ENCODE measurements around the gene IL22RA1. TPM values are rescaled to one million over a fixed set of nuclear protein-coding genes. Genes with fewer than 3 reads are reported as not detected.

The IL22RA1 gene
- total and polyA plus RNA-seq, 12 donors, result 0.06 to 0.76 (median 0.26) TPM; not detected in 2

DNA sequence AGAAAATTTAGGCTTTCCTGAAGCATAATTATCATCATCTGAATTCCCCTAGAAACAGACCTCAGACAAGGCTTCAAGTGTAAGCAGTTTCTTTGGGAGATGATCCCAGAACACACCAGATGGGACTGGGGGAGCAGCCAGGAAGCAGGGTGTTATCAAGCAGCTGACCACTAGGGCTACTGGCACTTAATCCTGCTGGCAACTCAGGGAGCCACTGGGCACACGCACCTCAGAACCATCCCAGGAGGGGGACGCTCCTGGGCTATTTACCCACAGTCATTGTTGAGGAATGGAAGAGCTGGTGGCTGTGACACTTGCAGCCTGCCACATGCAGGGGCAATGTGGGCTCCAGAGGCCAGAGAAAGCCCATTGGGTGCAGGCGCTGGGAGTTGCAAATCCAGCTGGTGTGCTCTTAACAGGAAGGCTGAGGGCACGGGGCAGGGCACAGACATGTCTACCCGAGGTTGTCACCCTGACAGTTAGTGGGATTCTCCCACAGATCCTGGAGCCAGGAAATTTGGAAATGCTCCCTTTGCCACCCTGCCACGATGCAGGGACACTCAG, 15.1 kb upstream of the IL22RA1 start:
- Histone ChIP-seq H3K36me3 (replicated peaks in 1 of 2) (no peaks in the 10 kb centered on the region), H3K4me3 (no peak overlapping the region), H3K4me1 (replicated peaks in 1 of 2) (no peaks in the 10 kb centered on the region), H3K27ac (no peak overlapping the region), H3K27me3 (no peaks in the 10 kb centered on the region), H3K9me3 (replicated peaks in 1 of 3) (no peaks in the 10 kb centered on the region)
- no peak for DNase-seq
- no peak for TF ChIP-seq POLR2A (IDR thresholded peaks at IDR 0.05)
- TF ChIP-seq, protein P1, sequence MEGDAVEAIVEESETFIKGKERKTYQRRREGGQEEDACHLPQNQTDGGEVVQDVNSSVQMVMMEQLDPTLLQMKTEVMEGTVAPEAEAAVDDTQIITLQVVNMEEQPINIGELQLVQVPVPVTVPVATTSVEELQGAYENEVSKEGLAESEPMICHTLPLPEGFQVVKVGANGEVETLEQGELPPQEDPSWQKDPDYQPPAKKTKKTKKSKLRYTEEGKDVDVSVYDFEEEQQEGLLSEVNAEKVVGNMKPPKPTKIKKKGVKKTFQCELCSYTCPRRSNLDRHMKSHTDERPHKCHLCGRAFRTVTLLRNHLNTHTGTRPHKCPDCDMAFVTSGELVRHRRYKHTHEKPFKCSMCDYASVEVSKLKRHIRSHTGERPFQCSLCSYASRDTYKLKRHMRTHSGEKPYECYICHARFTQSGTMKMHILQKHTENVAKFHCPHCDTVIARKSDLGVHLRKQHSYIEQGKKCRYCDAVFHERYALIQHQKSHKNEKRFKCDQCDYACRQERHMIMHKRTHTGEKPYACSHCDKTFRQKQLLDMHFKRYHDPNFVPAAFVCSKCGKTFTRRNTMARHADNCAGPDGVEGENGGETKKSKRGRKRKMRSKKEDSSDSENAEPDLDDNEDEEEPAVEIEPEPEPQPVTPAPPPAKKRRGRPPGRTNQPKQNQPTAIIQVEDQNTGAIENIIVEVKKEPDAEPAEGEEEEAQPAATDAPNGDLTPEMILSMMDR (IDR thresholded peaks at IDR 0.05), result no peak
- WGBS, 4 donors, result 81 to 100% (median 92%) methylated on average over 3 to 6 of the region's 6 CpGs
- intact Hi-C loops (cut with DNase I), result no loop called here

DNA sequence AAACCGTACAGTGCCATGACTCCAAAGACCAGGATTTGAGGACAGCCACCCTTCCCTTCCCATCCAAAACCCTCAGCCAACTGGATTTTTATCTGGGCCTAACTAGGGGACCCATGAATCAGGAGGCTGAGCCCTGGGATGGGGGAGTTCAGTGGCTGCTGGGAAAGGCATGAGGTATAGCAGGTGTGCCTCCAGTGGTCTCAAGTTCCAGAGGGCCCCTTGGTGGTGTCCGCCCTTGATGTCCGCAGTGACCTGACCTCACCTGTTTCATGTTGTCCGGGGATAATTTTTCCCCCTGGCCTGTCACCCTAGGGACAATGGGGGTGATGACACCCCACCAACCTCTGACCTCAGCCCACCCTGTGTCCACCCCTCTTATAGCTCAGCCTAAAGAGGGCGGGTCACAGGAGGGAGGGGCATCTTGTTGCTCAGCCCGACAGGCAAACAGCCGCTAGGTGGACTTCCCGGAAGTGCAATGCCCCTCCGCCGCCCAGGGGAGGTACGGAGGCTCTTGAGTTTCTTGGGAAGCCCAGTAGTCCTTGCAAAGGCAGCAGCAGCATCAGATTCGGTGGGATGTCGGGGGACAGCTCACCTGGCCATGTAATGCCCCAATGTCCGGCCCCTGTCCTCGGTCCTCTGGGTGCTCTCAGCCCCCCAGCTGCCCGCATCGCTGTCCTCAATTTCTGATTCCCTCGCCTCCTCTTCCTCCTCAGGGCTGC, 13.8 kb upstream of the IL22RA1 start:
- Histone ChIP-seq H3K27me3 (no peaks in the 10 kb centered on the region), H3K9me3 (replicated peaks in 1 of 3) (no peaks in the 10 kb centered on the region), H3K36me3 (replicated peaks in 1 of 2) (no peaks in the 10 kb centered on the region), H3K4me3 (no peak overlapping the region), H3K27ac (no peak overlapping the region), H3K4me1 (replicated peaks in 1 of 2) (no peaks in the 10 kb centered on the region)
- 94 to 98% (median 95%) methylated on average over 7 to 18 of the region's 18 CpGs for WGBS, 4 donors
- DNase-seq, result no peak
- TF ChIP-seq POLR2A (IDR thresholded peaks at IDR 0.05), result no peak
- TF ChIP-seq, protein P1 (IDR thresholded peaks at IDR 0.05), result no peak
- intact Hi-C loops (cut with DNase I), result no loop called here

DNA sequence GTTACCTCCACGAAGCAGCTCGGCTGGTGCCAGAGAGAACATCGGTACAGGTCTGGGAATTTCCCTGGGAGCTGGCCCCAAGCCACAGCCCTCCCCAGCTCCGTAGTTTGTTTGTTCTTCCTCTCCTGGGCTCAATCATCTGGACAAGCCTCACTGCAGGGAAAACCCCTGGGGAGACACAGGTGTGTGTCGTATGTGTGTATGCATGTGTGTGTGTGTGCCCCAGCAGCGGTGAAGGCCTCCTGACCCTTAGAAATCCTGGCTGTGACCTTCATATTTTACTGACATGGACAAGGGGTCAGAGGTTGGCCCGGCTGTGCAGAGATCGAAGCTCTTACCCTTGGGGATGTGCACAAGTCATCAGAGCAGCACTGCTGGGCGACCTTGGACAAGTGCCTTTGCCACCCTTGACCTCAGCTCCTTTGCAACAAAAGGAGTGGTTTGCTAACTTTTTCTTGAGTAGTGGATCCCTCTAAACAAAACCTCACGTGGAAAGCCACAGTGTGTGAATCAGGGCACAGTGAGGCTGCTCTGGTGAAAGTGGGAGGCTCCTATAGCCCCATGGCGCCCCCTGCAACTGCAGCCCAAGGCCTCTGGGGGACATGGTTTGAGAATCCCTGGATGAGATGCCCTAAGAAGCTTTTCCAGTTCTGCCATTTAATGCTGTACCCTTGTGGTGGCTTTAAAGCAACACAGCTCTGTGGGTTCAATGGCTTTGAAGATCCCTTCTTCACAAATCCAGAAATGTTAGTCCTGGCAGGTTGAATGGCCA, 12.3 kb upstream of the IL22RA1 start:
- intact Hi-C loops (cut with DNase I), result no loop called here
- TF ChIP-seq, protein P1 (IDR thresholded peaks at IDR 0.05), result no peak
- no peak for TF ChIP-seq POLR2A (IDR thresholded peaks at IDR 0.05)
- peaks cover 1 to 3% of the 10 kb centered on the region in 2 donors for H3K4me1 ChIP-seq (replicated peaks in 1 of 2)
- no peaks in the 10 kb centered on the region for H3K27me3 ChIP-seq
- no peak overlapping the region for H3K27ac ChIP-seq
- no peak for DNase-seq
- H3K9me3 ChIP-seq (replicated peaks in 1 of 3), result no peaks in the 10 kb centered on the region
- 39 to 50% (median 44%) methylated on average over 9 to 11 of the region's 11 CpGs for WGBS, 4 donors
- no peaks in the 10 kb centered on the region for H3K36me3 ChIP-seq (replicated peaks in 1 of 2)
- no peak overlapping the region for H3K4me3 ChIP-seq

DNA sequence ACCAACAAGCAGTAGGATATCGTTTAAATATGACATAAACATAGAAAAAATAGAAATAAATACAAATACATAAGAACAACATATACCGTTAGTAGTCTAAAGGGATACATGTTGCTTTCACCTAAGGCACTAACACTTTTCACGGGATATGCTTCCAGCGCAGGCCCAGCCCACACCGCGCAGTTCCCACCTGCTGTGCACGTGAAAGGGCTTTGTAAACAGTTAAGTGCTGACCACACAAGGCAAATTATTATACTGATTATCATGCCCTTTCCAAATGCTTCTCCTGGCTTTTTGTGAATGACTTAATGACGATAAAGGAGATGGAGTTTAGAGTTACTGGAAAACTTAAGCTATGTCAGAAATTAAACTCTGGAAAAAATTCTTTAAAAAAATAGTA, 11.3 kb upstream of the IL22RA1 start:
- no peak for TF ChIP-seq POLR2A (IDR thresholded peaks at IDR 0.05)
- TF ChIP-seq, protein P1 (IDR thresholded peaks at IDR 0.05), result no peak
- H3K27me3 ChIP-seq, result no peaks in the 10 kb centered on the region
- H3K36me3 ChIP-seq (replicated peaks in 1 of 2), result no peaks in the 10 kb centered on the region
- DNase-seq, result no peak
- no peak overlapping the region for H3K27ac ChIP-seq
- intact Hi-C loops (cut with DNase I), result no loop called here
- WGBS, 4 donors, result 81 to 95% (median 83%) methylated on average over 8 of the region's 8 CpGs
- peaks cover 4 to 7% of the 10 kb centered on the region in 2 donors for H3K4me1 ChIP-seq (replicated peaks in 1 of 2)
- H3K9me3 ChIP-seq (replicated peaks in 1 of 3), result no peaks in the 10 kb centered on the region
- H3K4me3 ChIP-seq, result no peak overlapping the region
